Stimulated activated CD4-positive, alpha-beta T cell treated with anti-CD3 and anti-CD28 coated beads, Interleukin-15, amount 100 ng/mL, for 1 hour (primary cell): ENCODE data around the gene MAPK8IP1.

ENCODE experiments used
- DNase-seq, 2 donors: peaks; one replicate each; pipeline ENCODE4 v3.0.0-alpha.2; 2020; ENCODE audit warnings: low read depth in 1 of 2, low spot score in 1 of 2

Gene MAPK8IP1

DNA sequence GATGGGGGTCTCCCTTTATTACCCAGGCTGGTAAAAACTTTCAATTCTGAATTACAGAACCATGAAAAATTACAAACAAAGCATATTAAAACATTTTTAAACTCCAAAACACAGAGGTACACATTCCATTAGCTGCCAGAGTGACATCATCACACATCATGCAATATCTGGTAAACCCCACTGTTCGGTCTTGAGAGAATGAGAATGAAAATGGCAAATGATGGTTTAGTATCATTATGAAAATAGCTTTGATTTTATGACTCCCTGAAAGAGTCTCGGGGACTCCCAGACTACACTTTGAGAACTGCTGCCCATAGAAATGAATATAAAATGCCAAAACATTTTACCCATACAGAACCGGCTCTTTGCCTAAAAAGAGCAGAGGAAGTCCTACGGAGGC lies 55.8 kb downstream of the MAPK8IP1 start:
- no peak for DNase-seq

DNA sequence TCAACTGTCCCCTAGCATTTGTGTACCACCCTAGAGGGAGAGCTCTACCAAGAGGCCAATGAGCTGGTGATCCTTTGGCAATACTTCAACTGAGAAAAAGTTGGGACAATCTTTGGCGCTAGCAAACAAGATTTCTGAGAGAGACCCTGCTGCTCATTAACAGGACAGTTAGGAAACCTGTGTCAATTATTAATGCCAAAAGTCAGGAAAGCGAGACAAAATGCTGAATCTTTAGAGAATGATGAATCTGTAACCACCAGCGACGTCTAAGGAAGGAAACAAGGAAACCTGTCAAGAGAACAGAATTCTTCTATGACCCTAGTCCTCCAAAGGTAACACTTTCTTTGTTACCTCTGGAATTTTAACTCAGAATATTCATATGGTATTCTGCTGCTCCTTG lies 56.9 kb downstream of the MAPK8IP1 start:
- no peak for DNase-seq

DNA sequence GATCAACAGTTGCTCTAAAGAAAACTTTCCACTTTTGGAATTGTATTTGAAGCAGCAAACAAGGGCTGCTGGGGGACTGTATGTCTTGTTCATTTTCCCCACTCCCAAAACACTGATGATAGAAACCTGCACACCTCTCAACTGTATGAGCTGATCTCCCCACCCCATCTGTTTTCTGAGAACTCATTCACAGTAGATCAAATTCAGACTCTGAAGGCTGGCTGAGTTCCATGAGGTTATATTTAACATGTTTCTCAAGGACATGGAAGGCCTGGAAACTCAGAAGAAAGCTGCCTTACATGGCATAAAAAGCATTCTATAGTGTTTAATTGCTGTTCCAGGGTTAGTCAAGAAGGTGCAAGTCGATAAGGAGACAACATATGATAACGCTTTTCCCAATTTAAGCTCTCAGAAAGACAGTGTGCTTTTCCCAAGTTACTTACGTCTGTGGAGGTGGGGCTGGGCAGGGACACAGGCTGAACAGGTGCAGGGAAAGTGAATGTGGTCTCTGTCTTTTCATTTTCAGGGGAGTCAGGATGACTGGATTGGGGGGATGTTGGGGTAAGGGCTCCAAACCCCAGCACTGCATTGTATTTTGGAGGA lies 60.0 kb downstream of the MAPK8IP1 start:
- no peak for DNase-seq

DNA sequence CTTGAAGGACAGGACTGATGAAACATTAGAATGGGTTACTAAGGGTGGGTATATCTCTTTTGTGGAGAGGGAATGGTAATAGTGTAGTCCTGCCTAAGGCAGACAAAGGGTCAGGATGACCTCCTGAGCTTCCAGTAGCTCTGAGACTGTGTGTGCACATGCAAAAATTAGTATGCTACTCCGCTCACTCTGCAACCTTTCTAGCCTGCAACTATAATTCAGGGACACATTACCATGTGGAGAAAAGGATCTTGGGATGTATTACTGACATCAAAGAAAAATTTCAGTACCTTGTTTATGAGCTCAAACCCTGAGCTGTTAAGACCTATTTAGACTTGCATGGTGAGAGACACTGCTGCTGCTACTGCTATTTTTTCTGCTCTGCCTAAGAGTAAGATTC lies 62.4 kb downstream of the MAPK8IP1 start:
- no peak for DNase-seq

DNA sequence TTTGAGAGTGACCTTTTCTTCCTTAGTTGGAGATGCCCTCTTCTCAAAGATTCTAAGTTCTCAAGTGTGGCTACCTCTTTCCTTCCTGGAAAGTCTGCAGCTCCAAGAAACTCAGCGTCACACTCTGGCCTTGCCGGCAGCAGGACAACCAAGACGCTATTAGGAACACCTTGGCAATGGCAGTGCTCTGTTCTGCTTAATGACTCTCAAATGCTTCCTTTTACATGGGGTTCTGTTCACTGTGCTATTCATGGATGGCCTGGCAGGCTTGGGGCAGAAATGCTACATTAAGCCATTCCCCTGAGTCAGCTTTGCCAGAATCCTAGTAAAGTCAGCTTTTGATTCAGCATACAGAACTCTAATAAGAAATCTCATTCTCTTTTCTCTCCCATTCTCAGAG lies 62.9 kb downstream of the MAPK8IP1 start:
- no peak for DNase-seq

DNA sequence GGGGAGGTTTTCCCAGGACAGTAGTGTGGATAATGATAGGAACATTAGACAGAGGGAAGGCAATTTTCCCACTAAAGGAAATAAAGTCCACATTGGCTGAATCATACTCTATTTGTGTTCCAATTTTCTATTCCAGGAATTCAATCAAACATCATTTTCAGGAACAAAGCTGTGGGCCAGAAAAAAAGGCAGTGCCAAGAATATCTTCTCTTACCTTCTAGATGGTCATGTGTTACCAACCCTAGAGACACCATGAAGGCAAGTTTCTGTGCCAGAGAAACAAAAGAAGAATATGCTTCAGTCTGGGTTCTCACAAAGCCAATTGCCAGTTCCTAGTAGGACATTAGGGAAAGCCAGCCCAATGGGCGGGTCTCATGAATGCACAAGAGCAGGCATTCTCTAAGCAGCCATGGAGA lies 64.5 kb downstream of the MAPK8IP1 start:
- no peak for DNase-seq
